Neural cell (in vitro differentiated cells): Measurements from ENCODE around the gene HELZ2.

ENCODE experiments used
- CTCF ChIP-seq: fragments of 450-650 bp; IDR thresholded peaks from 2 replicates; pipeline ENCODE4 v1.5.1; 2014; ENCODE audit warnings: antibody characterized with exemption, mild to moderate bottlenecking, moderate library complexity; ENCODE audit not compliant: poor library complexity, severe bottlenecking
- EP300 ChIP-seq: fragments of 450-650 bp; conservative IDR thresholded peaks from 2 replicates; pipeline ENCODE4 v1.6.1; 2014; ENCODE audit warnings: antibody characterized with exemption, mild to moderate bottlenecking, moderate library complexity; ENCODE audit not compliant: poor library complexity, severe bottlenecking
- EZH2 ChIP-seq: fragments of 200-600, 300-800 bp; shearing (Covaris generic), sonication (generic); IDR thresholded peaks from 2 replicates; pipeline ENCODE4 v1.6.1; 2014; ENCODE audit warnings: antibody characterized with exemption, low read length, borderline replicate concordance, mild to moderate bottlenecking; ENCODE audit not compliant: insufficient read depth, poor library complexity, severe bottlenecking
- POLR2AphosphoS5 ChIP-seq: IDR thresholded peaks from 2 replicates; pipeline ENCODE4 v1.6.1; 2012
- RAD21 ChIP-seq: fragments of 450-650 bp; conservative IDR thresholded peaks from 2 replicates; pipeline ENCODE4 v1.6.1; 2014; ENCODE audit warnings: antibody characterized with exemption, mild to moderate bottlenecking, moderate library complexity

- no peak for TF ChIP-seq POLR2AphosphoS5
- no peak for TF ChIP-seq CTCF
- TF ChIP-seq EP300 = no peak
- no peak for TF ChIP-seq EZH2
- no peak for TF ChIP-seq RAD21
These were observed 18.2 kb downstream of the HELZ2 start for GRCh38 chr20:63555661-63556381.
